Right lobe of liver (tissue), 4 donors: ENCODE measurements around the gene FOXN1.

Experiments
- CTCF ChIP-seq, 4 donors: fragments of 200-600 bp in 3 of 4; fragments of 450-650 bp in 1 of 4; IDR thresholded peaks; one replicate each; pipeline versions ENCODE4 v1.5.1 to v1.8.0; 2016 to 2022; ENCODE audit warnings: antibody characterized with exemption in 4 of 4, mild to moderate bottlenecking in 2 of 4
- POLR2A ChIP-seq: fragments of 450-650 bp; IDR thresholded peaks from one replicate; pipeline ENCODE4 v1.6.1; 2017; ENCODE audit warnings: antibody characterized with exemption, mild to moderate bottlenecking
- donor health status: DM: no; HTN: no; CAD: no.
- donor health status: DM: no; HTN: no; CAD: no.
- donor health status: DM: no; HTN: yes; CAD: no.

- no peak for TF ChIP-seq CTCF (IDR thresholded peaks at IDR 0.05)
- no peak for TF ChIP-seq POLR2A
These were observed 10.5 kb upstream of the FOXN1 start for GRCh38 chr17:28495635-28496034.
